ENCODE measurements around the gene SPATA18.

- TF ChIP-seq CTCF (IDR thresholded peaks at IDR 0.05; ENCODE audit: low read depth, low read length) (no peak), MAX (IDR thresholded peaks at IDR 0.05; ENCODE audit: low read depth, low read length) (no peak), MYC (IDR thresholded peaks at IDR 0.05; ENCODE audit: low read depth, low read length) (no peak), POLR2A (IDR thresholded peaks at IDR 0.05; ENCODE audit: extremely low read depth, insufficient read length) (no peak)
Observed at GRCh38 chr4:52142816-52143215, 91.7 kb downstream of the SPATA18 start.
